HEK293 (cell line): ENCODE results near the gene EVC.

Experiments used
- CTCF ChIA-PET: fragments of 350-600 bp; formaldehyde crosslinking; extraction: SDS; loops from one replicate; lab custom pipeline; 2021; ENCODE audit warnings: antibody characterized with exemption; lab: Yijun Ruan, JAX
- POLR2A ChIA-PET: fragments of 300-600 bp; formaldehyde crosslinking; extraction: SDS; loops from one replicate; lab custom pipeline; 2020; ENCODE audit warnings: antibody characterized with exemption, inconsistent platforms; lab: Yijun Ruan, JAX
- H3K27ac ChIP-seq: fragments of 200-500 bp; sonication (Bioruptor generic); 2 replicates; pipeline ENCODE4 v1.5.1; 2014; ENCODE audit warnings: low read depth, low read length, control low read depth, inconsistent platforms; ENCODE audit errors: extremely low read depth
- H3K36me3 ChIP-seq, 2 experiments: fragments of 200-500 bp in 1 of 2; sonication (Bioruptor generic) in 1 of 2; 1 replicate in 1 of 2; 2 replicates in 1 of 2; pipeline ENCODE4 v1.5.1; 2014 to 2017; ENCODE audit warnings: inconsistent platforms in 2 of 2, low read length in 2 of 2; ENCODE audit not compliant: control insufficient read depth in 2 of 2, insufficient read depth in 1 of 2
- H3K4me1 ChIP-seq: fragments of 200-500 bp; sonication (Bioruptor generic); 2 replicates; pipeline ENCODE4 v1.5.1; 2014; ENCODE audit warnings: mild to moderate bottlenecking, low read length, inconsistent platforms; ENCODE audit not compliant: control insufficient read depth, insufficient read depth
- H3K4me3 ChIP-seq: 2 replicates; pipeline ENCODE4 v1.5.1; 2011; ENCODE audit warnings: low read depth, mild to moderate bottlenecking, control low read depth, low read length, moderate library complexity
- H3K9me3 ChIP-seq: fragments of 200-500 bp; sonication (Bioruptor generic); 2 replicates; pipeline ENCODE4 v1.5.1; 2014; ENCODE audit warnings: low read depth, low read length, inconsistent platforms; ENCODE audit not compliant: control insufficient read depth, insufficient read depth
- HOXA7 ChIP-seq: sonication (generic); formaldehyde crosslinking; IDR thresholded peaks from 2 replicates; pipeline ENCODE4 v1.8.1; 2022; ENCODE audit warnings: missing genetic modification reagents, borderline replicate concordance
- HOXC10 ChIP-seq: sonication (generic); formaldehyde crosslinking; IDR thresholded peaks from 2 replicates; pipeline ENCODE4 v1.8.1; 2023; ENCODE audit warnings: mild to moderate bottlenecking, missing genetic modification reagents
- KLF16 ChIP-seq: fragments of 450-650 bp; formaldehyde crosslinking; IDR thresholded peaks from 2 replicates; pipeline ENCODE4 v1.5.1; 2017; ENCODE audit warnings: missing biosample characterization, missing genetic modification characterization
- KLF7 ChIP-seq: fragments of 450-650 bp; formaldehyde crosslinking; IDR thresholded peaks from 2 replicates; pipeline ENCODE4 v1.5.1; 2016; ENCODE audit warnings: missing biosample characterization, missing genetic modification characterization, borderline replicate concordance
- MZF1 ChIP-seq: fragments of 450-650 bp; formaldehyde crosslinking; IDR thresholded peaks from 2 replicates; pipeline ENCODE4 v1.5.1; 2017; ENCODE audit warnings: missing biosample characterization, missing genetic modification characterization, borderline replicate concordance
- SP3 ChIP-seq: fragments of 450-650 bp; formaldehyde crosslinking; IDR thresholded peaks from 2 replicates; pipeline ENCODE4 v1.5.1; 2016; ENCODE audit warnings: missing biosample characterization, missing genetic modification characterization
- ZNF16 ChIP-seq: fragments of 450-650 bp; formaldehyde crosslinking; IDR thresholded peaks from 2 replicates; pipeline ENCODE4 v1.5.1; 2016; ENCODE audit warnings: low read depth, missing biosample characterization, missing genetic modification characterization
- ZNF174 ChIP-seq: fragments of 450-650 bp; formaldehyde crosslinking; IDR thresholded peaks from 2 replicates; pipeline ENCODE4 v1.5.0; 2017; ENCODE audit warnings: missing biosample characterization, mild to moderate bottlenecking, missing genetic modification characterization
- ZNF175 ChIP-seq: fragments of 450-650 bp; formaldehyde crosslinking; IDR thresholded peaks from 2 replicates; pipeline ENCODE4 v1.5.1; 2016; ENCODE audit warnings: missing biosample characterization, missing genetic modification characterization
- ZNF184 ChIP-seq: fragments of 450-650 bp; IDR thresholded peaks from 2 replicates; pipeline ENCODE4 v1.5.1; 2018; ENCODE audit warnings: missing biosample characterization, mild to moderate bottlenecking, missing genetic modification characterization
- ZNF239 ChIP-seq: fragments of 450-650 bp; formaldehyde crosslinking; IDR thresholded peaks from 2 replicates; pipeline ENCODE4 v1.5.1; 2016; ENCODE audit warnings: missing biosample characterization, missing genetic modification characterization
- ZNF324 ChIP-seq: fragments of 450-650 bp; formaldehyde crosslinking; IDR thresholded peaks from 2 replicates; pipeline ENCODE4 v1.5.1; 2016; ENCODE audit warnings: missing biosample characterization, missing genetic modification characterization
- ZNF391 ChIP-seq: fragments of 450-650 bp; formaldehyde crosslinking; IDR thresholded peaks from 2 replicates; pipeline ENCODE4 v1.5.1; 2016; ENCODE audit warnings: low read depth, missing biosample characterization, missing genetic modification characterization, borderline replicate concordance
- ZNF48 ChIP-seq: fragments of 450-650 bp; formaldehyde crosslinking; IDR thresholded peaks from 2 replicates; pipeline ENCODE4 v1.5.1; 2016; ENCODE audit warnings: missing biosample characterization, missing genetic modification characterization
- ZNF560 ChIP-seq: fragments of 450-650 bp; formaldehyde crosslinking; IDR thresholded peaks from 2 replicates; pipeline ENCODE4 v1.5.1; 2017; ENCODE audit warnings: missing biosample characterization, missing genetic modification characterization, borderline replicate concordance
- ZNF654 ChIP-seq: fragments of 450-650 bp; formaldehyde crosslinking; IDR thresholded peaks from 2 replicates; pipeline ENCODE4 v1.5.1; 2016; ENCODE audit warnings: low read depth, missing biosample characterization, missing genetic modification characterization
- ZNF76 ChIP-seq: fragments of 450-650 bp; formaldehyde crosslinking; IDR thresholded peaks from 2 replicates; pipeline ENCODE4; 2016; ENCODE audit warnings: low read depth, missing biosample characterization, missing genetic modification characterization, borderline replicate concordance
- ZNF777 ChIP-seq: fragments of 450-650 bp; formaldehyde crosslinking; IDR thresholded peaks from 2 replicates; pipeline ENCODE4 v1.5.1; 2017; ENCODE audit warnings: missing biosample characterization, missing genetic modification characterization, borderline replicate concordance
- TF ChIP-seq, protein P1 (sequence below): fragments of 450-650 bp; formaldehyde crosslinking; IDR thresholded peaks from 2 replicates; pipeline ENCODE4 v1.5.1; 2016; ENCODE audit warnings: missing biosample characterization, missing genetic modification characterization
- TF ChIP-seq, protein P2 (sequence below): fragments of 450-650 bp; formaldehyde crosslinking; IDR thresholded peaks from 2 replicates; pipeline ENCODE4 v1.5.1; 2017; ENCODE audit warnings: missing biosample characterization, missing genetic modification characterization
- TF ChIP-seq, protein P3 (sequence below): fragments of 450-650 bp; formaldehyde crosslinking; IDR thresholded peaks from 2 replicates; pipeline ENCODE4 v1.5.1; 2016; ENCODE audit warnings: missing biosample characterization, missing genetic modification characterization
- TF ChIP-seq, protein P4 (sequence below): fragments of 450-650 bp; formaldehyde crosslinking; IDR thresholded peaks from 2 replicates; pipeline ENCODE4 v1.5.1; 2016; ENCODE audit warnings: missing biosample characterization, missing genetic modification characterization, low read depth

The EVC gene

DNA sequence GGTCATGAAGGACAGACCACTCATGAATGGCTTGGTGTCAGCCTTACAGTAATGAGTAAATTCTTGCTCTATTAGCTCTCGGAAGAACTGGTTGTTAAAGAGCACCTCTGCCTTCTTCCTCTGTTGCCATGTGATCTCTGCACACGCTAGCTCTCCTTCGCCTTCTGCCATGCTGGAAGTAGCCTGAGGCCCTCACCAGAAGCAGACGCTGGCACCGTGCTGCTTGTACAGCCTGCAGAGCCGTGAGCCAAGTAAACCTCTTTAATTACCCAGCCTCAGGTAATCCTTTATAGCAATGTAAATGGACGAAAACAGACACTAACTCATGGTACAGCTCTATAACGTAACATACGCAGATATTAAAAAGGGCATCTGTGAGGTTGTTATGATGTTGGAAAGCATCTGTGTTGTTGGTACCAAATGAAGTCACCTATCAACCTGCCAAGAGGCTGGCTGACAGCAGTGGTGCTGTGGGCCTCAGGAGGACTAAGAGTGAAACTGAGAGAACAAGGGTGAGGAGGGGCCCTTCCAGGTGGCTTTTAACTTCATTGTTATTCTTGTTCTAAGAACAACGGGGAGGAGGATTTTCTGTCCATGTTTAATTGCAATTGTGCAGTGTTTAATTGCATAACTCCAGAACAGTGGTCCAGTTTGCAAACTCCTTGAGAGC, 112.7 kb downstream of the EVC start:
- H3K36me3 ChIP-seq, result peaks cover 0 to 72% of the 10 kb centered on the region in 2 experiments; a peak in 1 of 3 replicates
- POLR2A ChIA-PET, result no interaction called here
- no peak overlapping the region for H3K4me3 ChIP-seq
- H3K4me1 ChIP-seq, result no peaks in the 10 kb centered on the region
- H3K27ac ChIP-seq, result no peak overlapping the region
- TF ChIP-seq ZNF560 (no peak), ZNF391 (tag by site-specific recombination) (no peak), HOXC10 (CRISPR knock-in tag) (no peak), SP3 (tag by site-specific recombination) (no peak), ZNF174 (tag by site-specific recombination) (no peak), KLF16 (tag by site-specific recombination) (no peak), ZNF16 (tag by site-specific recombination) (no peak)
- CTCF ChIA-PET, result interaction anchor here (0.8 to 1.1 kb wide), 2 partner anchors 24 to 175 kb away, joined by 3 to 5 read pairs; no protein-coding TSS in a partner anchor
- no peaks in the 10 kb centered on the region for H3K9me3 ChIP-seq

DNA sequence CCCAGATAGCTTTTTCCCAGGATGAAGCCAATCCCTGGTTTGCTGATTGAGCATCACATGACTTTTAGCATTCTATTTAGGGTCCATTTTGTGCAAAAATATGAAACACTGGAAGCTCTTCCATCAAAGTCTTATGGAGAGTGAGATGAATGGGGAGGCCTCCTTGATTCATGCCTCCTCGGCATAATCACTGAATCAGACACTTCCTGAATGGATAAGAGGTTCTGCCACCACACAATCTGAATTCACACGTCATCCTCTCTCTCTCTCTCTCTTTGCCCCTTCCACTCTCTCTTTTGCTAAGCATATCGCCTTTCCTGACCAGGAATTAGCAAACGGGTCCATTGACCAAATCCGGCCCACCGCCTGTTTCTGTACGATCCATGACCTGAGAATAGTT, 113.2 kb downstream of the EVC start:
- Histone ChIP-seq H3K36me3 (peaks cover 0 to 67% of the 10 kb centered on the region in 2 experiments; a peak in 1 of 3 replicates), H3K27ac (no peak overlapping the region), H3K4me1 (no peaks in the 10 kb centered on the region), H3K4me3 (no peak overlapping the region), H3K9me3 (no peaks in the 10 kb centered on the region)
- ChIA-PET CTCF (interaction anchor here (0.8 to 1.1 kb wide), 2 partner anchors 23 to 174 kb away, joined by 3 to 5 read pairs; no protein-coding TSS in a partner anchor), POLR2A (no interaction called here)
- no peak for TF ChIP-seq ZNF239
- no peak for TF ChIP-seq ZNF175 (tag by site-specific recombination)
- no peak for TF ChIP-seq ZNF184 (tag by site-specific recombination)
- no peak for TF ChIP-seq ZNF324 (tag by site-specific recombination)
- no peak for TF ChIP-seq ZNF777
- no peak for TF ChIP-seq KLF7 (tag by site-specific recombination)
- TF ChIP-seq, protein P1, sequence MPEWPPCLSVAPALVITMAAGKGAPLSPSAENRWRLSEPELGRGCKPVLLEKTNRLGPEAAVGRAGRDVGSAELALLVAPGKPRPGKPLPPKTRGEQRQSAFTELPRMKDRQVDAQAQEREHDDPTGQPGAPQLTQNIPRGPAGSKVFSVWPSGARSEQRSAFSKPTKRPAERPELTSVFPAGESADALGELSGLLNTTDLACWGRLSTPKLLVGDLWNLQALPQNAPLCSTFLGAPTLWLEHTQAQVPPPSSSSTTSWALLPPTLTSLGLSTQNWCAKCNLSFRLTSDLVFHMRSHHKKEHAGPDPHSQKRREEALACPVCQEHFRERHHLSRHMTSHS (tag by site-specific recombination), result no peak
- TF ChIP-seq, protein P2, sequence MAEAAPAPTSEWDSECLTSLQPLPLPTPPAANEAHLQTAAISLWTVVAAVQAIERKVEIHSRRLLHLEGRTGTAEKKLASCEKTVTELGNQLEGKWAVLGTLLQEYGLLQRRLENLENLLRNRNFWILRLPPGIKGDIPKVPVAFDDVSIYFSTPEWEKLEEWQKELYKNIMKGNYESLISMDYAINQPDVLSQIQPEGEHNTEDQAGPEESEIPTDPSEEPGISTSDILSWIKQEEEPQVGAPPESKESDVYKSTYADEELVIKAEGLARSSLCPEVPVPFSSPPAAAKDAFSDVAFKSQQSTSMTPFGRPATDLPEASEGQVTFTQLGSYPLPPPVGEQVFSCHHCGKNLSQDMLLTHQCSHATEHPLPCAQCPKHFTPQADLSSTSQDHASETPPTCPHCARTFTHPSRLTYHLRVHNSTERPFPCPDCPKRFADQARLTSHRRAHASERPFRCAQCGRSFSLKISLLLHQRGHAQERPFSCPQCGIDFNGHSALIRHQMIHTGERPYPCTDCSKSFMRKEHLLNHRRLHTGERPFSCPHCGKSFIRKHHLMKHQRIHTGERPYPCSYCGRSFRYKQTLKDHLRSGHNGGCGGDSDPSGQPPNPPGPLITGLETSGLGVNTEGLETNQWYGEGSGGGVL, result no peak
- no peak for TF ChIP-seq ZNF76 (tag by site-specific recombination)
- no peak for TF ChIP-seq ZNF654 (tag by site-specific recombination)
- TF ChIP-seq, protein P3, sequence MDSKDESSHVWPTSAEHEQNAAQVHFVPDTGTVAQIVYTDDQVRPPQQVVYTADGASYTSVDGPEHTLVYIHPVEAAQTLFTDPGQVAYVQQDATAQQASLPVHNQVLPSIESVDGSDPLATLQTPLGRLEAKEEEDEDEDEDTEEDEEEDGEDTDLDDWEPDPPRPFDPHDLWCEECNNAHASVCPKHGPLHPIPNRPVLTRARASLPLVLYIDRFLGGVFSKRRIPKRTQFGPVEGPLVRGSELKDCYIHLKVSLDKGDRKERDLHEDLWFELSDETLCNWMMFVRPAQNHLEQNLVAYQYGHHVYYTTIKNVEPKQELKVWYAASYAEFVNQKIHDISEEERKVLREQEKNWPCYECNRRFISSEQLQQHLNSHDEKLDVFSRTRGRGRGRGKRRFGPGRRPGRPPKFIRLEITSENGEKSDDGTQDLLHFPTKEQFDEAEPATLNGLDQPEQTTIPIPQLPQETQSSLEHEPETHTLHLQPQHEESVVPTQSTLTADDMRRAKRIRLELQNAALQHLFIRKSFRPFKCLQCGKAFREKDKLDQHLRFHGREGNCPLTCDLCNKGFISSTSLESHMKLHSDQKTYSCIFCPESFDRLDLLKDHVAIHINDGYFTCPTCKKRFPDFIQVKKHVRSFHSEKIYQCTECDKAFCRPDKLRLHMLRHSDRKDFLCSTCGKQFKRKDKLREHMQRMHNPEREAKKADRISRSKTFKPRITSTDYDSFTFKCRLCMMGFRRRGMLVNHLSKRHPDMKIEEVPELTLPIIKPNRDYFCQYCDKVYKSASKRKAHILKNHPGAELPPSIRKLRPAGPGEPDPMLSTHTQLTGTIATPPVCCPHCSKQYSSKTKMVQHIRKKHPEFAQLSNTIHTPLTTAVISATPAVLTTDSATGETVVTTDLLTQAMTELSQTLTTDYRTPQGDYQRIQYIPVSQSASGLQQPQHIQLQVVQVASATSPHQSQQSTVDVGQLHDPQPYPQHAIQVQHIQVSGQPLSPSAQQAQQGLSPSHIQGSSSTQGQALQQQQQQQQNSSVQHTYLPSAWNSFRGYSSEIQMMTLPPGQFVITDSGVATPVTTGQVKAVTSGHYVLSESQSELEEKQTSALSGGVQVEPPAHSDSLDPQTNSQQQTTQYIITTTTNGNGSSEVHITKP, result no peak
- no peak for TF ChIP-seq MZF1 (tag by site-specific recombination)
- TF ChIP-seq, protein P4, sequence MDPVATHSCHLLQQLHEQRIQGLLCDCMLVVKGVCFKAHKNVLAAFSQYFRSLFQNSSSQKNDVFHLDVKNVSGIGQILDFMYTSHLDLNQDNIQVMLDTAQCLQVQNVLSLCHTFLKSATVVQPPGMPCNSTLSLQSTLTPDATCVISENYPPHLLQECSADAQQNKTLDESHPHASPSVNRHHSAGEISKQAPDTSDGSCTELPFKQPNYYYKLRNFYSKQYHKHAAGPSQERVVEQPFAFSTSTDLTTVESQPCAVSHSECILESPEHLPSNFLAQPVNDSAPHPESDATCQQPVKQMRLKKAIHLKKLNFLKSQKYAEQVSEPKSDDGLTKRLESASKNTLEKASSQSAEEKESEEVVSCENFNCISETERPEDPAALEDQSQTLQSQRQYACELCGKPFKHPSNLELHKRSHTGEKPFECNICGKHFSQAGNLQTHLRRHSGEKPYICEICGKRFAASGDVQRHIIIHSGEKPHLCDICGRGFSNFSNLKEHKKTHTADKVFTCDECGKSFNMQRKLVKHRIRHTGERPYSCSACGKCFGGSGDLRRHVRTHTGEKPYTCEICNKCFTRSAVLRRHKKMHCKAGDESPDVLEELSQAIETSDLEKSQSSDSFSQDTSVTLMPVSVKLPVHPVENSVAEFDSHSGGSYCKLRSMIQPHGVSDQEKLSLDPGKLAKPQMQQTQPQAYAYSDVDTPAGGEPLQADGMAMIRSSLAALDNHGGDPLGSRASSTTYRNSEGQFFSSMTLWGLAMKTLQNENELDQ (tag by site-specific recombination), result no peak
- TF ChIP-seq ZNF48, result no peak
- TF ChIP-seq HOXA7 (CRISPR knock-in tag), result no peak
- TF ChIP-seq, all 188 proteins: peak for 0
